ENCODE measurements around the gene MAJIN.

Gene MAJIN

DNA sequence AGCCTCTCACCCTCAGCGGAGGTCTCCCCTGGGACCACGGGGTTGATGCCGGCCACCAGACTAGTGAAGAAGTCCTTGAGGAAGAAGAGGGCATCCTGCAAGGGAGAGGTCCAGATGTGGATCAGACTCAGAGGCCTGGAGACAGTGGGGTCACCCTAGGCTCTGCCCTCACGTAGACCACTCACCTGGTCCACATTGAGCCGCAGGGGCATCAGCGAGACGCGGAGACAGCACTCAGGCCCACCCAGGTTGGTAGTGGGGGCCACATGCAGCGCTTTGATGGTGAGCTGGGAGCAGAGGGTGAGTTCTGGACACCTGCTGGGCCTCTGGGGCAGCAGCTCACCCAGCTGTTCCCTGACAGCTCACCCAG lies 73.8 kb downstream of the MAJIN start:
- H3K4me3 ChIP-seq: no peak overlapping the region
- no peak overlapping the region for H3K27ac ChIP-seq

GRCh38 chr11:64897381-64898075 lies 74.4 kb downstream of the MAJIN start:
- H3K4me3 ChIP-seq: no peak overlapping the region
- H3K27ac ChIP-seq: no peak overlapping the region

DNA sequence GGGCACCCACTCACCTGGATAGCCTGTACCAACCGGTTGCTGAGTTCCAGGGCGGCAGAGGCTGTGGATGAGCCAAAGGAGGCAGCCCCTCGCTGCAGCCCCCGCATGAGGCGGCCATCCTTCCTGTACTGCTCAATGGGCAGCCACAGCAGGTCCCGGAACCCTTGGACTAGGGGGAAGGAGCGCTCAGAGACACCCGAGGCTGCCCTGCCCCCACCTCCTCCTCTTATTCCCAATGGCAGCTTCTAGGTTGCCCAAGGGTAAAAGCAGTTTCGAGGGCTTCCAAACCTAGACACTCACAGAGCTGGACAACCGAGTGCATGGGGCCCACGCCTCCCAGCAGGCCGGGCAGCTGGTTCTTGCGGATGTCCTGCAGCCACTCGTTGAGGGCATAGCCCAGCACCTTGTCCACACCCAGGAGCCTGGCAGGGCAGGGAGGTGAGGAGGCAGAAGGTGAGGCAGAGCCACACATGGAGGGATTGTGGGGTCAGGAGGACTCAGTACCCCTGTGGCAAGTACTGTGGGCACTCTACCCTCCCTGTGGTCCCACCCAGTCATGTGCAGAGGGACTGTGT lies 75.4 kb downstream of the MAJIN start:
- Histone ChIP-seq H3K4me3 (no peak overlapping the region), H3K27ac (no peak overlapping the region)

- H3K27ac ChIP-seq: no peak overlapping the region
- H3K4me3 ChIP-seq: no peak overlapping the region
These were observed 77.0 kb downstream of the MAJIN start for GRCh38 chr11:64894812-64895452.

- no peak overlapping the region for H3K4me3 ChIP-seq
- no peak overlapping the region for H3K27ac ChIP-seq
These were observed 77.7 kb downstream of the MAJIN start for GRCh38 chr11:64894070-64894811.

GRCh38 chr11:64893194-64894069 lies 78.5 kb downstream of the MAJIN start:
- no peak overlapping the region for H3K27ac ChIP-seq
- no peak overlapping the region for H3K4me3 ChIP-seq

DNA sequence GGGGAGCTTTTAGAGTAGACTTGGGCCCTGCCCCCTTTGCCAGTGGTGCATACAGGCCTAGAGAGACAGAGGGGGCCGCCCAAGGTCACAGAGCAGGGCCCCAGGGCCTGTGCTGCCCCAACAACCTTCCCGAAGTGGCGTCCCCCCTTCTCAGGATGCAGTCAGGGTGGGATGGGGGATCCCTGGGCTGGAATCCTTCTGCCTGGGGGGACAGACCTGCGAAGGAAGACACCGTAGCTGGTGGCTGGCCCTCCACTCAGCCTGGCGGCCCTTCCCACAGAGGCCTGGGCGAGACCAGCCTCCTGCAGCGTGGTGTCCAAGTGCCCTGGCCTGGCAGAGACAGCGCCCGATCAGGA lies 79.1 kb downstream of the MAJIN start:
- Histone ChIP-seq H3K27ac (no peak overlapping the region), H3K4me3 (no peak overlapping the region)

DNA sequence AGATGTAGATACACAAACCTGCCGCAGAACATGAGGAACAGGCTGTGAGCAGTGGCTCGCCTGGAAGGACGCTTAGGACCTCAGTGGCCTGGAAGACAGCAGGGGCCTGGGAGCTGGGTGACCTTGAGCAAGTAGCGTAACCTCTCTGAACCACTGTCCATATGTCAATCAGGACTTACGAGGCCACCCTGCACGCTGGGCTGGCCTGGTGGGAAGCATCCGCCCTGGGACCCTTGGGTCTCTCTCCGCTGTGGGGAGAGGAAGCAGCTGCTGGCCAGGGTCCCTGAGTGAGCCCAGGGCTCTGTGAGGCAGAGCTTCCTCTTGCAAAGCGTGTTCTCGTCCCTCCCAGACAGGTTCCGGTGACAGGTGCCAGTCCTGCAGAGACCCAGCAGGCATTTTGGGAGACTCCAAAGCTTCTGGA lies 79.5 kb downstream of the MAJIN start:
- no peak overlapping the region for H3K4me3 ChIP-seq
- H3K27ac ChIP-seq: no peak overlapping the region

DNA sequence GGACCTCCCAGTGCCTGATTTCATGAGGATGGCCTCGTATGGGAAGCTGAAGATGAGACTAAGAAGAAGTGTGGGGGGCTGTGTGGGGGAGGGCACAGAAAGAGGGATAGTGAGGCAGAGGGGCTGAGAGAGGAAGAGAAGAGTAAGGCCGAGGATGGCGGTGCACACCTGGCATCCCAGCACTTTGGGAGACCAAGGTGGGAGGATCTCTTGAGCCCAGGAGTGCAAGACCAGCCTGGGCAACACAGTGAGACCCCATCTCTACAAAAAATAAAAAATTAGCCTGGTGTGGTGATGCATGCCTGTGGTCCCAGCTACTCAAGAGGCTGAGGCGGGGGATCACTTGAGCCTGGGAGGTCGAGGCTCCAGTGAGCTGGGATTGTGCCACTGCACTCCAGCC lies 80.0 kb downstream of the MAJIN start:
- no peak overlapping the region for H3K27ac ChIP-seq
- no peak overlapping the region for H3K4me3 ChIP-seq

DNA sequence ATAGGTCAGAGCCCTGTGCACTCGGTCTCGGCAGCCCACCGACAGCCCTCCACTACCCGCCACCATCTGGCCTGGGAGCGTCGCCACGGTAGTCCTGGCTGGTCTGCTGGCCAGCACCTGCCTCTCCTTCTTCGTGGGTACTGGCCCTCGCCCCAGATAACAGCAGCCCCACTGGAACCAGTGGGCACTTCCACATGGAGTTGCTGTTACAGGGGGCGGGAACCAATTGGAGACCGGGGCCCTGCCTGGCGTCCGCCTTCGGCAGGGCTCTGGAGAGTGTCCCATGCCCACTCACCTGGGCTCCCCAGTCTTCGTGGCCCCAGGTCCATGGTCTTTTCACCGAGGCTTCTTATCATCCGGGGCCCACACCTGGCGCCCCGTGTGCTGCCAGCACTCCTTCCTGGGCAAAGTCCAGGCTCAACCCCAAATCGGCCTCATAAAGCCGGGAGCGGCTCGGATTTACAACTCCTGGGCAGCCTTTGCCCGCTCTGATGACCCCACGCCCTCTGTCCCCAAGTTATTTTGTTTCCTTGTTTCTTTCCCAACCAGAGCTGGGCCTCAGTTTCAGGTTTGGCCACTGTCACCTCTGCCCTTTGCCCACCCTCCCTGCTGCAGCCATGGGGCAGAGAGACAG lies 80.6 kb downstream of the MAJIN start:
- Histone ChIP-seq H3K4me3 (no peak overlapping the region), H3K27ac (no peak overlapping the region)

GRCh38 chr11:64890522-64890939 lies 81.4 kb downstream of the MAJIN start:
- no peak overlapping the region for H3K27ac ChIP-seq
- H3K4me3 ChIP-seq: no peak overlapping the region

- Histone ChIP-seq H3K27ac (peak overlapping the region in 3 of 21 experiments; percentile 33 to 63 (median 45)), H3K4me3 (no peak overlapping the region)
These were observed 83.0 kb downstream of the MAJIN start for GRCh38 chr11:64888729-64889511.

- peak overlapping the region in 1 of 7 experiments; percentile 19 for H3K4me3 ChIP-seq
- peak overlapping the region in 10 of 21 experiments; percentile 5 to 63 (median 38) for H3K27ac ChIP-seq
These were observed 83.5 kb downstream of the MAJIN start for GRCh38 chr11:64888406-64888728.

Data from skin epidermis (tissue), 12 donors.